ENCODE data around the gene TIMM44.

GRCh38 chr19:7925171-7925851 lies 18.2 kb downstream of the TIMM44 start:
- no peak for TF ChIP-seq POLR2A (IDR thresholded peaks at IDR 0.05; ENCODE audit: low read depth)
- peak; percentile 81 to 99 (median 90) for TF ChIP-seq CTCF (IDR thresholded peaks at IDR 0.05)
- no peak for TF ChIP-seq EP300 (IDR thresholded peaks at IDR 0.05)

All from esophagus muscularis mucosa (tissue), 4 donors.